SU-DHL-6 (cell line): Measurements from ENCODE around the gene POU5F1.
A peak's percentile ranks its signal among the peaks of the same experiment; 100 is the strongest.
"Not testable (repeated sequence)": the region's sequence is repeated elsewhere in the genome, so short reads cannot be mapped to it uniquely, and the experiment has no call there.

Source experiments
- H2AFZ ChIP-seq: fragments of 200-600 bp; sonication (generic); 2 replicates; pipeline ENCODE4 v1.6.1; 2014; ENCODE audit warnings: low read depth, mild to moderate bottlenecking, moderate library complexity, mixed read lengths, antibody characterized with exemption, low read length; ENCODE audit not compliant: severe bottlenecking
- H3F3A ChIP-seq: fragments of 200-600 bp; shearing (Covaris generic); 2 replicates; pipeline ENCODE4 v1.6.0; 2016; ENCODE audit warnings: antibody characterized with exemption, mild to moderate bottlenecking; ENCODE audit not compliant: insufficient read depth
- H3K27ac ChIP-seq: fragments of 200-600 bp; sonication (generic); 2 replicates; pipeline ENCODE4 v1.5.1; 2016; ENCODE audit warnings: low read depth, mild to moderate bottlenecking, low read length, moderate library complexity, mixed read lengths
- H3K27me3 ChIP-seq: fragments of 200-600 bp; sonication (generic), shearing (Covaris generic); 2 replicates; pipeline ENCODE4 v1.6.0; 2014; ENCODE audit warnings: mild to moderate bottlenecking, low read length
- H3K36me3 ChIP-seq: fragments of 200-600 bp; sonication (generic); 2 replicates; pipeline ENCODE4 v1.6.1; 2014; ENCODE audit warnings: mild to moderate bottlenecking, low read length, mixed read lengths
- H3K4me2 ChIP-seq: fragments of 300-600, 200-600 bp; shearing (Covaris generic), sonication (generic); 2 replicates; pipeline ENCODE4 v1.6.0; 2014; ENCODE audit warnings: low read length, low read depth, mild to moderate bottlenecking; ENCODE audit not compliant: poor library complexity, severe bottlenecking
- H3K4me3 ChIP-seq: fragments of 200-600 bp; sonication (generic); 2 replicates; pipeline ENCODE4 v1.5.1; 2014; ENCODE audit warnings: antibody characterized with exemption, low read length, mild to moderate bottlenecking, mixed read lengths; ENCODE audit not compliant: insufficient read depth, poor library complexity, severe bottlenecking
- H3K79me2 ChIP-seq: fragments of 200-600 bp; sonication (generic); 2 replicates; pipeline ENCODE4 v1.6.1; 2014; ENCODE audit warnings: mild to moderate bottlenecking, low read length, moderate library complexity; ENCODE audit not compliant: insufficient read depth
- H3K9ac ChIP-seq: fragments of 200-600 bp; sonication (generic); 2 replicates; pipeline ENCODE4 v1.7.0; 2014; ENCODE audit warnings: mild to moderate bottlenecking, low read length
- H3K9me2 ChIP-seq: fragments of 200-600 bp; sonication (generic); replicated peaks from 2 replicates; pipeline ENCODE4 v1.6.1; 2014; ENCODE audit warnings: low read length; ENCODE audit not compliant: insufficient read depth
- H3K9me3 ChIP-seq: fragments of 200-600 bp; sonication (generic); 2 replicates; pipeline ENCODE4 v1.6.1; 2014; ENCODE audit warnings: low read length, mixed read lengths; ENCODE audit not compliant: insufficient read depth
- H4K20me1 ChIP-seq: fragments of 200-600 bp; sonication (generic); 2 replicates; pipeline ENCODE4 v1.6.1; 2014; ENCODE audit warnings: low read depth, mild to moderate bottlenecking, antibody characterized with exemption, low read length, moderate library complexity, mixed read lengths
- EZH2phosphoT487 ChIP-seq: fragments of 200-600 bp; sonication (generic), shearing (Covaris generic); conservative IDR thresholded peaks from 2 replicates; pipeline ENCODE4 v1.6.1; 2018; ENCODE audit warnings: mild to moderate bottlenecking, antibody characterized with exemption, low read length, moderate library complexity, mixed read lengths
- TF ChIP-seq, protein P1 (sequence below): fragments of 200-600 bp; sonication (generic); IDR thresholded peaks from one replicate; pipeline ENCODE4 v1.5.1; 2017; ENCODE audit warnings: antibody characterized with exemption, mild to moderate bottlenecking, low read length, moderate library complexity; ENCODE audit not compliant: insufficient read depth, poor library complexity, severe bottlenecking

The POU5F1 gene

DNA sequence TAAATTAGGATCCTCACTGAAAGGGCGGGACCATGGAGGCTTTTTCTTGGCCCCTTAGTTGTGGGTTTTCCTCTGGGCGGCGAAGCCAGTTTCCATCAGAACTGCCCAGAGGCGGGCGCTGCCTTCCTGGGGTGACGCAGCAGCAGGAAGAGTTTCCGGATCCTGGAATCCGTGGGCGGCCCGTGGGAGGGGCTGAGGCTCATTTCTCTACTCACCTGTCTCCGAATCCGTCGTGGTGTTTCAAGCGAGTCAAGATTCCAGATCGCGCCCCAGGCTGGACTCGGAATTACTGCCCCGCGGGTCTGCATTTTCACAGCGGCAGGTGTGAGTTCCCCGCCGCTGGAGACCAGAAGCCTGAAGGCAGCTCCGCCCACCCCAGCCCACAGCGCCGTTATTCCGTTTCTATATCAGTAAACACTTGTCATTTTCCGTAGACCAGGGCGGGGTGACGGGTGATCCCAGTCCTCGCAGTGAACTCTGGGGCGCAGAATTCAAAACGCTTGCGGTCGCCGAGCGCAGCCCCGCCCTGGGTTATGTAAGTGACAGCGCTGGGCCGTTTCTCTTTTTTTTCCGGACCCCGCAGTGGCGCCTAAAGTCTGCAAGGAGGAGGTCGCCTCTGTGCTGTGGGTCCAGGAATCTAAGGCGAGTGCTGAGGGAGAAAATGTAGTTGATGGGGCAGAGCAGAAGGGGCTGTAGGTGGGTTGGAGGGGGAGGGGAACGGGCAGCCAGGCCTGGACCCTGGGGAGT lies 27.2 kb upstream of the POU5F1 start:
- no peaks in the 10 kb centered on the region for H3K27me3 ChIP-seq
- peak overlapping the region; percentile 93 for H2AFZ ChIP-seq
- H3K4me2 ChIP-seq, result peak overlapping the region; percentile 68
- H3K79me2 ChIP-seq, result peaks cover 46% of the 10 kb centered on the region
- no peaks in the 10 kb centered on the region for H3K9me3 ChIP-seq
- H3K4me3 ChIP-seq, result peak overlapping the region; percentile 94
- H3F3A ChIP-seq, result peaks cover 29% of the 10 kb centered on the region
- H3K9ac ChIP-seq, result peak overlapping the region; percentile 87
- H4K20me1 ChIP-seq, result no peaks in the 10 kb centered on the region
- no peak for TF ChIP-seq EZH2phosphoT487
- TF ChIP-seq, protein P1, sequence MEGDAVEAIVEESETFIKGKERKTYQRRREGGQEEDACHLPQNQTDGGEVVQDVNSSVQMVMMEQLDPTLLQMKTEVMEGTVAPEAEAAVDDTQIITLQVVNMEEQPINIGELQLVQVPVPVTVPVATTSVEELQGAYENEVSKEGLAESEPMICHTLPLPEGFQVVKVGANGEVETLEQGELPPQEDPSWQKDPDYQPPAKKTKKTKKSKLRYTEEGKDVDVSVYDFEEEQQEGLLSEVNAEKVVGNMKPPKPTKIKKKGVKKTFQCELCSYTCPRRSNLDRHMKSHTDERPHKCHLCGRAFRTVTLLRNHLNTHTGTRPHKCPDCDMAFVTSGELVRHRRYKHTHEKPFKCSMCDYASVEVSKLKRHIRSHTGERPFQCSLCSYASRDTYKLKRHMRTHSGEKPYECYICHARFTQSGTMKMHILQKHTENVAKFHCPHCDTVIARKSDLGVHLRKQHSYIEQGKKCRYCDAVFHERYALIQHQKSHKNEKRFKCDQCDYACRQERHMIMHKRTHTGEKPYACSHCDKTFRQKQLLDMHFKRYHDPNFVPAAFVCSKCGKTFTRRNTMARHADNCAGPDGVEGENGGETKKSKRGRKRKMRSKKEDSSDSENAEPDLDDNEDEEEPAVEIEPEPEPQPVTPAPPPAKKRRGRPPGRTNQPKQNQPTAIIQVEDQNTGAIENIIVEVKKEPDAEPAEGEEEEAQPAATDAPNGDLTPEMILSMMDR, result no peak
- no peaks in the 10 kb centered on the region for H3K9me2 ChIP-seq
- H3K36me3 ChIP-seq, result peaks cover 8% of the 10 kb centered on the region
- H3K27ac ChIP-seq, result peak overlapping the region; percentile 91

DNA sequence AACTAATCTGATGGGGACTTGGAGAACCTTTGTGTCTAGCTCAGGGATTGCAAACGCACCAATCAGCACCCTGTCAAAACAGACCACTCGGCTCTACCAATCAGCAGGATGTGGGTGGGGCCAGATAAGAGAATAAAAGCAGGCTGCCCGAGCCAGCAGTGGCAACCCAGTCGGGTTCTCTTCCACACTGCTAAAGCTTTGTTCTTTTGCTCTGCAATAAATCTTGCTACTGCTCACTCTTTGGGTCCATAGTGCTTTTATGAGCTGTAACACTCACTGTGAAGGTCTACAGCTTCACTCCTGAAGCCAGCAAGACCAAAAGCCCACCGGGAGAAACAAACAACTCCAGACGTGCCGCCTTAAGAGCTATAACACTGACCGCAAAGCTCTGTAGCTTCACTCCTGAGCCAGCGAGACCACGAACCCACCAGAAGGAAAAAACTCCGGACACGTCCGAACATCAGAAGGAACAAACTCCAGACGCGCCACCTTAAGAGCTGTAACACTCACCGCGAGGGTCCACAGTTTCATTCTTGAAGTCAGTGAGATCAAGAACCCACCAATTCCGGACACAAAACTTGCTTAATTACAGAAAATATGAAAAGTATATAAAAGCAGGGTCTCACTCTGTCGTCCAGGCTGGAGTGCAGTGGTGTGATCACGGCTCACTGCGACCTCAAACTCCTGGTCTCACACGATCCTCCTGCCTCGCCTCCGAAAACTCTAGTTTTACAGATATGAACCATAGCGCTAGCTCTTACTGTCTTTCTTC lies 26.0 kb upstream of the POU5F1 start:
- H3K4me2 ChIP-seq, result peak overlapping the region; percentile 68
- H3F3A ChIP-seq, result peaks cover 23% of the 10 kb centered on the region
- not testable (repeated sequence) for H2AFZ ChIP-seq, H3K36me3 ChIP-seq, H4K20me1 ChIP-seq, H3K9me3 ChIP-seq, H3K9me2 ChIP-seq, H3K27me3 ChIP-seq
- H3K4me3 ChIP-seq, result peak overlapping the region; percentile 41
- H3K27ac ChIP-seq, result peak overlapping the region; percentile 91; the same call in 1 of the 2 replicates
- peaks cover 46% of the 10 kb centered on the region for H3K79me2 ChIP-seq
- H3K9ac ChIP-seq, result peak overlapping the region; percentile 87; the same call in 1 of the 2 replicates

DNA sequence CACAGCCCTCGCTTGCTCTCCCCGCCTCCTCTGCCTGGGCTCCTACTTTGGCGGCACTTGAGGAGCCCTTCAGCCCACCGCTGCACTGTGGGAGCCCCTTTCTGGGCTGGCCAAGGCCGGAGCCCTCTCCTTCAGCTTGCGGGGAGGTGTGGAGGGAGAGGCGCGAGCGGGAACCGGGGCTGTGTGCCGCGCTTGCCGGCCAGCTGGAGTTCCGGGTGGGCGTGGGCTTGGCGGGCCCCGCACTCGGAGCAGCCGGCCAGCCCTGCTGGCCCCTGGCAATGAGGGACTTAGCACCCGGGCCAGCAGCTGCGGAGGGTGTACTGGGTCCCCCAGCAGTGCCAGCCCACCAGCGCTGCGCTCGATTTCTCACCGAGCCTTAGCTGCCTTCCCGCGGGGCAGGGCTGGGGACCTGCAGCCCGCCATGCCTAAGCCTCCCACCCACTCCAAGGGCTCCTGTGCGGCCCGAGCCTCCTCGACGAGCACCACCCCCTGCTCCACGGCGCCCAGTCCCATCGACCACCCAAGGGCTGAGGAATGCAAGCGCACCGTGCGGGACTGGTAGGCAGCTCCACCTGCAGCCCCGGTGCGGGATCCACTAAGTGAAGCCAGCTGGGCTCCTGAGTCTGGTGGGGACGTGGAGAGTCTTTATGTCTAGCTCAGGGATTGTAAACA lies 25.0 kb upstream of the POU5F1 start:
- H3K4me2 ChIP-seq, H3K27me3 ChIP-seq, H3K9me2 ChIP-seq, H4K20me1 ChIP-seq, H3K36me3 ChIP-seq, H2AFZ ChIP-seq, H3K27ac ChIP-seq, H3K9ac ChIP-seq, H3K4me3 ChIP-seq, H3K9me3 ChIP-seq: not testable (repeated sequence)
- peaks cover 22% of the 10 kb centered on the region for H3F3A ChIP-seq
- H3K79me2 ChIP-seq, result peaks cover 40% of the 10 kb centered on the region

DNA sequence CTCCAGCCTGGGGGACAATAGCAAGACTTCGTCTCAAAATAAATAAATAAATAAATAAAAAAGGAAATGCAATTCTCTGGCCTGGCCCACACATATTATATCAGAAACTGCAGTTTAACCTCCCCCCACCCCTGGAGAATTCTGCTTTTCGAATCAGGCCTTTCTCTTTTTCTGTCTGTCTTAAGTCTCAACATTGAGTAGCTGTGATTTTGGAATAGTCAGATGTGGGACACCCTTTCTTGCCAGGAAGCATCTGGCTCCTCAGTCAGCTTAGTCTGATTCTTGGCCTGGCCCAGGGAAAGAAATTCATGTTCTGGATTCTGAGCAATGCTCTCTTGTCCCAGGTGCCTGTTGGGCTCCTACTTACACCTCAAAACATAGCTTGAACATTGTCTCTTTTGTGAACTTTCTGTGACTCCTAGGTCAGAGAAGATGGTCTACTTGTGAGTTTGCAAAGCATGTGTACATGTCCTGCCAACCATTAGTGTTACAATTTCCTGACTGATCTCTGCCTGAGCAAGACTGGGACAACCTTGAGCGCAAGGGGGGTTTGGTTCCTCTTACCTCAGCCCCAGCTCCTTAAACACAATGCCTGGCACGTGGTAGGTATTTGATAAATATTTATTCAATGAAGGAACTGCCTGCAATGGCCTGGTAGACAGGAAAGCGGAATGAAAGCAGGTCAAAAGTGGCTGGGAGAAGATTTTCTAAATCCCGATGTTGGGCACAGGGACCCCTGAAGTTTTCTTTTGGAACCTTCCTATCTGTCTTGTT lies 23.8 kb upstream of the POU5F1 start:
- H3K79me2 ChIP-seq, result peaks cover 28% of the 10 kb centered on the region
- no peaks in the 10 kb centered on the region for H3K36me3 ChIP-seq
- no peaks in the 10 kb centered on the region for H3K27me3 ChIP-seq
- no peak overlapping the region for H3K4me2 ChIP-seq
- H2AFZ ChIP-seq, result no peak overlapping the region
- no peak overlapping the region for H3K9ac ChIP-seq
- peaks cover 13% of the 10 kb centered on the region; the same call in 1 of the 2 replicates for H3F3A ChIP-seq
- H3K9me2 ChIP-seq, result no peaks in the 10 kb centered on the region
- H3K27ac ChIP-seq, result peak overlapping the region; percentile 19; the same call in 1 of the 2 replicates
- H3K9me3 ChIP-seq, result no peaks in the 10 kb centered on the region
- TF ChIP-seq EZH2phosphoT487, result no peak
- TF ChIP-seq, protein P1, result no peak
- no peaks in the 10 kb centered on the region for H4K20me1 ChIP-seq
- H3K4me3 ChIP-seq, result no peak overlapping the region
